ENCODE data around the gene ZFPM1.

GRCh38 chr16:88553739-88554138, 100.7 kb downstream of the ZFPM1 start:
- TF ChIP-seq, protein P1, sequence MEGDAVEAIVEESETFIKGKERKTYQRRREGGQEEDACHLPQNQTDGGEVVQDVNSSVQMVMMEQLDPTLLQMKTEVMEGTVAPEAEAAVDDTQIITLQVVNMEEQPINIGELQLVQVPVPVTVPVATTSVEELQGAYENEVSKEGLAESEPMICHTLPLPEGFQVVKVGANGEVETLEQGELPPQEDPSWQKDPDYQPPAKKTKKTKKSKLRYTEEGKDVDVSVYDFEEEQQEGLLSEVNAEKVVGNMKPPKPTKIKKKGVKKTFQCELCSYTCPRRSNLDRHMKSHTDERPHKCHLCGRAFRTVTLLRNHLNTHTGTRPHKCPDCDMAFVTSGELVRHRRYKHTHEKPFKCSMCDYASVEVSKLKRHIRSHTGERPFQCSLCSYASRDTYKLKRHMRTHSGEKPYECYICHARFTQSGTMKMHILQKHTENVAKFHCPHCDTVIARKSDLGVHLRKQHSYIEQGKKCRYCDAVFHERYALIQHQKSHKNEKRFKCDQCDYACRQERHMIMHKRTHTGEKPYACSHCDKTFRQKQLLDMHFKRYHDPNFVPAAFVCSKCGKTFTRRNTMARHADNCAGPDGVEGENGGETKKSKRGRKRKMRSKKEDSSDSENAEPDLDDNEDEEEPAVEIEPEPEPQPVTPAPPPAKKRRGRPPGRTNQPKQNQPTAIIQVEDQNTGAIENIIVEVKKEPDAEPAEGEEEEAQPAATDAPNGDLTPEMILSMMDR (IDR thresholded peaks at IDR 0.05) = no peak
- TF ChIP-seq POLR2AphosphoS5 (IDR thresholded peaks at IDR 0.05; ENCODE audit: insufficient read depth in 1 of 2, low read depth in 1 of 2) = no peak
